ENCODE results near the gene TNS2.

The TNS2 gene

DNA sequence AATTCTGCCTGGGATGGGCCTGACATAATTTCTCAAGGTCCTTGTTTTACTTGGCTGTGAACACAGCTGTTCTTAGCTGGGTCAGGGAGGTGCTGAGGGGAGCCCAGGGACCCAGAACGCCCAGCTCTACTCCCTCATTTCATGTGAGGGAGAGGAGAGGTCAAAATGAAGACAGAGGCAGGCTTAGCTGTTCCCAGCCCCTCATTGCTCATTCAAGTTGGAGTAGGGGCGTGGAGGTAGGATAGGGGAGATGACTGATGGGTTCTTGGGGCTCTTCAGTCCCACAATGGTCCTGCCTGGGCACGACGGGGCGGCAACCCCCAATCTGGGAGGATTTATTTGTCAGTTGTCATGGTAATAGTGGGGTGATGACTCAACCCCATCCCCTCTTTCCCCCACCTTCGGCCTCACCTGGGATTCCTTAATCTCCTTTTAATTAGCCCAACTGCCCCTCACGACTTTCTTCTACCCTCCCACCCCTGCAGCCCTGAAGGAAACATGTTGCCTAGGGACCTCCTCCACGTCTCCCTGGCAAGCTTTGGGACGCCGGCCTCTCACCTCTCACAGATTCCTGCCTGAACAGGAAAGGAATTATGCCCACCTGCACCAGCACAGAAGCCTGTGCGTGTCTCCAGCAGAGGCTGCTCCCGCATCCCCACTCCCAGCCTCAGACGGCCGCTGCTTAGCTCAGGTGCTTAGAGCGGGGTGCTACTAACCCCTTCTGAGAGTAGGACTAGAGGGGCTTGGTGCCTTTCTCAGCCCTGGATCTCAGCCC, 19.1 kb downstream of the TNS2 start:
- no peak for DNase-seq

DNA sequence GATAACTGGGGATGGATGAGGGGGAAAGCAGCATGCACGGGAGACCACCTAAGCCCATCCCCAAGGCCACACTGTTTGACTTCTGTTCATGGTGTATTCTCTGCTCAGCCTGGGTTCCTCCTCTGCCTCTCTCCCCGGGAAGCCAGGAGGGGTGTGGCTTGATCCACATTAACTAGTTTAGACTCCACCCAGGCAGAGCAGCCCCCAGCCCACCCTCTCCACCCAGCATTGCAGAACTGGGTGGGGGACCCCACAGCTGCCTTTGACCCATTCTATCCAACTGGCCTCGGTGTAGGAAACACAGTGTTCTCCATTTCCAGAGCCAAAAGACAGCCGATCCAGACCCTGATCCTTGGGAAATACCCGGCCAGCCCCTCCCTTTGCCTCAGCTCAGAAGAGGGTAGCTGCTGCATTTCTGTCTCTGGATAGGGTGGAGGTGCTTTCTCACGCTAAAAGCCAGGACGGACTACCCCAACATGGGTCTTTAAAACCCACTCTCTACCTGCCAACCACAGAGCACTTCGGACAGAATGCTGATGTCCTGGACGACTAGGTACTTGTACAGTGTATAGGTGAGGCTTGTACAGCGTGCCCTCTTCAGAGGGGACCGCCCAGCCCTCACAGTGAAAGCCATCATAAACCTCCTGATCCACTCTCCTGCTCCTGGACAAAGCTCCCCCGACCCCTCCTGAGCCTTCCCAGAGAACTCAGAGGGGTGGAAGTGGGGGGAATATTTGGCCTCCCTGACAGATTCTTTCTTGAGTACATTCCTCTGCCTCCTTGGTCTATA, 20.0 kb downstream of the TNS2 start:
- no peak for DNase-seq

DNA sequence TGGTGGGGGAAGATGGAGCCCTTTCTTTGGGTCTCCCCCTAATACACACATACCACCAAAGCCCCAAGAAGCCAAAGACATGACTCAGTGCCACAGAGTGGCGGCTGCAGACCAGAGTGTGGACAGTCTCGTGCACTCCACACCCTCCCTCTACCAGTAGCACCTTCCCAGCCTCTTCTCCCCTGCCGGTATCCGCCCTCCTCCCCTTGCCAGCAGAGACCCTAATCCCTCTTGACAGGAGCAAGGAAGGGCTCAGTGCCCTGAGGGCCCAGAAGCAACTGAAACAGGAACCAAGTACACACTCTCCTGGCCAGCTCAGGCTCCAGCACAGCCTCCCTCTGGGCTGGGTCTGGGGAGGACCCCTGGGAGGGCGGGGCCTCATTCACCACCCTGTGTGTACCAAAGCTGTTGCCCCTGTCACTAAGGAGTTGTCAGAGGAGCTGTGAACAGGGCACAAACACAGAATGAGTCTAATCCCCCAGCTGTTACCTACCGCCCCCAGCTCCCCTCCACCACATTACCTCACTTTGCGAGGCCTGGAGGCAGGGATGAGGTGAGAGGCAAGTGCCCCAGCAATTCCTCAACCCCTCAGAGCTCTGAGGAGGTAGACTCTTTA, 21.1 kb downstream of the TNS2 start:
- DNase-seq = no peak

DNA sequence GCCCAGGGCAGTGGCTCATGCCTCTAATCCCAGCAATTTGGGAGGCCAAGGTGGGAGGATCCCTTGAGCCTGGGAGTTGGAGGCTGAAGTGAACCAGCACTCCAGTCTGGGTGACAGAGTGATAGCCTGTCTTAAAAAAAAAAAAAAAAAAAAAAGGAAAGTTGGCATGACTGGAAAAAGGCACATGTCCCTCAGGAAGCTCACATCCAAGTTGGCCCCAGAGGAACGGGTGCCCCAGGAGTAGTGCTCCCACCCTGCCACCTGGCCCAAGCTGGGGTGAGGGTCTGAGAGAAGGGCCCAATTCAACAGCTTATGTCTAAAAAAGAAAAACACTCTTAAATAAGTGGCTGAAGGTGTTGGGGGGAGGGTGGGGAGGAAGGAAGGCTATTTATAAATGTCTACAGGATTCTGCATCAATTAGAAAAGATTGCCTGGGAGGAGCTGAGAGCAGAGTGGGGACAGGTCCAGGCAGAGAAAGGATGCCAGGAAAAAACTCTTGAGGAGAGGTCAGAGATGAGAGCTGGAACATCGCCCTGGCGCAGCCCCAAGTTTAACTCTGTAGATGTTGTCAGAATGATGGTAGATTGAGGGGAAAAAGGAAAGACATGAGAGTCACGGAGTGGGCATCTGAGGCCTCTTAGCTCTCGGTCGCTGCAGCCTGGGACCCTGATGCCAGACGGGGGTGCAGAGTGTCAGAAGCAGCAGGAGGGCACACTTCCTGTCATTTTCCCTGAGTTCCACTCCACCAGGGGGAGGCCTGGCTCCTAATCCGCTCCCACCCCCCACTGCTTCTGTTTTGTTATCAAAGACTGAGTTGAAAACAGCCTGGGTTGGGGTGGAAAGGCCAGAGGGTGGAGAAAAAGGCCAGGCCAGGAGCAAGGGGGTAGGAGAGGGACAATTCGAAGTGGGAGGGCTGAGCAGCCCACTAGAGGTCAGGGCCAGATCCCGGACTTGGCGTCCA, 22.0 kb downstream of the TNS2 start:
- DNase-seq = no peak

DNA sequence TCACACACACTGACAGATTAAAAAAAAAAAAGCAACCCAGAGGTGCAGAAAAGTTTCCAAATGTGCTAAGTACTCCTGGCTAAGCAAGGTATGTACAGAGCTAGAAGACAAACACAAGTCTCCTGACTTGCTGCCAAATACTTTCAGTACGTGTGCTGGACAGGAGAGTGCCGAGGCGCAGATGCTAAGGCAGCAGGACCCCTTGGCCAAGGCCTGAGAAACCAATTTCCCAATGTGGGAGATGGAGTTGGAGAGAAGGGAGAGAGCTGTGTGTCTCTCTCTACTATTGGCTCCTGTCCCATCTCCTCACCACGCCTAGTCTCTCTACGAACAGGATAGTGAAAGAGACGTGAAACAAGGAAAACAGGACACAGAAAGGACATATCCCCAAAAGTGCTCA, 24.0 kb downstream of the TNS2 start:
- no peak for DNase-seq

DNA sequence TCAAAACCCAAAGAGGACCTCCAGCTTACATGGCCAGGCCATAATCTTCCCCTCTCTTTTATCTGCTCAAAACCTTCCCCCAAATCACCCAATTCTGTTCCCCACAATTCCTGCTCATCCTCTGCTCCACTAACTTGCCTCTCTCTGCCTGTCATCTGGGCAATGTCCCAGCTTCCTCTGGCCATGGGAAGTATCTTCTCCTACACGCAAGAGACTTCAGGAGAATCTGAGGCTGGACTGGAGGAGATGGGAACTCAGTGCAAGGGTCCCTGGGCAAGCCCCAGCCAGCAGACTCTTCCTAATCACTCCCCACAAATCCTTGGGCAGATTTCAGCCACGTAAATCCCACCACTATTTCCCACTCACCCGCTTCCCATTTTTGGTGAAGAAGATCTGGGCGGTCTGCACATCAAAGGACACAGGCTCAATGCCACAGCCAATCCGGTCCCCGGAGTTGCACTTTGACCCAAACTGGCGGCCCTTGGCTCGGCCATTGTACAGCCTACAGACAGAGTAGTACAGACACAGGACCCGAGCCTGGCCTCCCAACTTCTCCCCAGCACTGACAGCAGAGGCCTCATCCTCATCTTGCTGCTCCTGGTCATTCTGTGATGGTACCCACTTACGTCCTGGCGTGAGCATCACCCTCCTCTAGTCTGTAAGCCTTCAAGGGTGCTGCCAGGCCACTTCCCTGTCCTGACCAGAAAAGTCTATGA, 24.6 kb downstream of the TNS2 start:
- no peak for DNase-seq

DNA sequence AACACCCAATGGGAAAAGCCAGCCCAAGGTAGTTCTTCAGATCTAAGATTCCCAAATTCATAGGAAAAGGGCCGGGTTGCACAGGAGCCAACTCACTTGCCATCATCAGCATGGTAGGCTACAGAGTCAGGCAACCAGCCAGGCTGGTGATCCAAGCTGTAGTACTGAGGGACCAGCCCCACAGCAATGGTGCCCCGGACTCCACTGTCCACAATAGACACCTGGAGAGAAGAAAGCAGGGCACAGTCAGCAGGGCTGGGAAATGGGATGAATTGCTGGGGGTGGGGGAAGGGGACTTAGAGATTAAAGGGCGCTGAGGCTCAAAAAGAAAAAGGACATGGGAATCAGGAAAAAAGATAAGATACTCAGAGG, 25.1 kb downstream of the TNS2 start:
- DNase-seq = no peak

DNA sequence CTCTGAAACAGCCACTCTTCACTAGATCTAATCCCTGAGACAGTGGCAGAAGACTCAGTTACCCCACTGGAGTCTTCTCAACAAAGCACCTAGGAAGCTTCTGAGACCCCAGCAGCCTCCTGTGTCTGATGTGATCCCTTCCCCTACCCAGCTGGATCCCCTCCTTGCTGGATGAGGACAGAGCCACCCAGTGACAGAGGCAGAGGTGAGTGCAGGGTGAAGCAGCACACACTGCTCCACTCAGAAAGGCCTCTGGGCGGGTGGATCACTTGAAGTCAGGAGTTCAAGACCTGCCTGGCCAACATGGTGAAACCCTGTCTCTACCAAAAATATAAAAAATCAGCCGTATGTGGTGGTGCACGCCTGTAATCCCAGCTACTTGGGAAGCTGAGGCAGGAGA, 26.6 kb downstream of the TNS2 start:
- DNase-seq = no peak

DNA sequence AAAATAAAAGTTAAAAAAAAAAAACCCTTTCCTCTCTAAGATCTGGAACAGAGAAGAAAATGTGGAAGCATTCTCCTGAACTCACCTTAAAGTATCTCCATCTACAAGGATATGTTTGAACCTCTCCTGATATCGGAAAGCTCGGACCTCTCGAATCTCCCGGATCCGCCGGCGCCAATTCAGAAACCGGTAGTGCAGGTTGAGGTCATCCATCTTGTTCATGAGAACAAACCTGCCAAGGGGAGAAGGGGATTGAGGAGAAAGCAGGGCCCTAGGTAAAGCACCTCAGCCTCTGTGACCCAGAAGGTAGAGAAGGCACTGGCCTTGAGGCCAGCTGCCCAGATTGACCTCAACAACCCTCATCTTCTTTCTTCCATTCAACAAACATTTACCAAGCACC, 27.2 kb downstream of the TNS2 start:
- no peak for DNase-seq

DNA sequence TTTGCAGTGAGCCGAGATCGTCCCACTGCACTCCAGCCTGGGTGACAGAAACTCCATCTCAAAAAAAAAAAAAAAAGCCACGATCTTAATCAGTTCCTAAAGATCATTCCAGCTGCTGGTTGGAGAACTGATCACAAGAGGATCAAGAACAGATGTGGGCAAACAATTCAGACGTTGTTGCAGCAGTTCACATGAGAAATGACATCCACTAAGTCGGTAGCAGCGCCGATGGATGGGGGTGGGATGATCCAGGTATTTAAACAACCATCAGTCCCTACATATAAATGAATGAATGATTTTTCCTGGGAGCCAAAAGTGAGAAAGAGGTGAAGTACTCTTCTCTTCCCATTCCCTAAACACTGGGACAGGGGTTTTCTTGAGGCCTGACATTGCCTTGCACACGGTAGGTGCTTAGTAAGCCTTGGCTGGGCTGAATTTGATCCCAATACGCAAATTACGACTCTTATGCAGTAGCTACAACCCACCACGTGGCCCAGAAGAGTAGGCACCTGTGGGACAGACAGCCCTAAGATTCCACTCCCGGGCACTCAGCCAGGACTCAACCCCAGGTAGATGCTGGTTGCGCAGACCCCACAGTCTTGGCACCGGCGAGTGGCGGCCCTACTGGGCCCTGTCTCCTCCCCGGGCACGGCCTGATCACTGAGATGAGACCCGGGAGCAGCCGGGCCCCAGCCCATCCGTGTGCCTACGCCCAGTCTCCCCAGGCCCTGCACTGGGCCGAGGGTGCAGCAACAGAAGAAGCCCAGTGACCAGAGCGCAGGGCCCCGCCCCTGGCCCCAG, 28.8 kb downstream of the TNS2 start:
- DNase-seq = no peak

DNA sequence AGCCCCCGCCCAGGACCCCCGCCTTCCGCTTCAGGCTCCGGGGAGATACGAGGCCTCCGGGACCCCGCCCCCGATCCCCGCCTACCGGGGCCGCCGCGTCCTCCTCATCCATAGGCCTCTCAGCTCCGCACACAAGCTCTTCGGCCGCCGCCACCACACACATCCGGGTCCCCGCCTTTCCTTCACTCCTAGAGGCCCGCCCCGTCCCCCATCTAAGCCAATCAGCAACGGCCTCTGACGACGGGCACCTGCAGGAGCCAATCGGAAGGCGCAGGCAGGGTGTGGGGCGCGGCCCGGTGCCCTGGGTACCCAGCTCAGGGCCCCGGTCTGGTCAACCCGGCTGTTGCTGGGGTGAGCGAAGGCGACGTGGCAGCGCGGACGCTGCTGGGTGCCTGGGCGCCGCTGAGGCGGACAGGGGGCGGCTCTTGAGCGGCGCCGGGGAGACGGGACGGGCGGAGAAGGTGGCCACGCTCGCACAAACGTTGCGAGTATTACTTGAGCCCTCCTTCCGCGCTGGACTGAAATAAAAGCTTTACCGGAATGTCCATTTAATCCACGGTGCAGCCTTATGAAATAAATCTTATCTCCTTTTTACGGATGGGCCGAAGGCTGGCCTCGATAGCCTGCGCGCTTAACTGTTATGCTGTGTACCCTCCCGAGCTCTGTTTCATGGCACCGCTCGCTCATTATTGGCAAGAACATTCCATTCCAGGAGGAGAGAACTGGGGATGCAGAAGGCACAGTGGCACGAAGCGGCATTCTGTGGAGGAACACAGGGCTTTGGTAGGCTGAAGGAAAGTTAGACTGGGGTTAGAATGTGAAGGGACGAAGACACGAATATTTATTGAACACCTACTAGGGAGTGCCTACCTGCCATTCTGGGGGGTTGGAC, 29.6 kb downstream of the TNS2 start, which contains the start of gene SPRYD3:
Gene SPRYD3, minus strand, starts transcription at position 165 of the 892 bp plus-strand sequence. Its CDS starts 57 bp downstream, at position 108.
- DNase-seq = peak; percentile 92

DNA sequence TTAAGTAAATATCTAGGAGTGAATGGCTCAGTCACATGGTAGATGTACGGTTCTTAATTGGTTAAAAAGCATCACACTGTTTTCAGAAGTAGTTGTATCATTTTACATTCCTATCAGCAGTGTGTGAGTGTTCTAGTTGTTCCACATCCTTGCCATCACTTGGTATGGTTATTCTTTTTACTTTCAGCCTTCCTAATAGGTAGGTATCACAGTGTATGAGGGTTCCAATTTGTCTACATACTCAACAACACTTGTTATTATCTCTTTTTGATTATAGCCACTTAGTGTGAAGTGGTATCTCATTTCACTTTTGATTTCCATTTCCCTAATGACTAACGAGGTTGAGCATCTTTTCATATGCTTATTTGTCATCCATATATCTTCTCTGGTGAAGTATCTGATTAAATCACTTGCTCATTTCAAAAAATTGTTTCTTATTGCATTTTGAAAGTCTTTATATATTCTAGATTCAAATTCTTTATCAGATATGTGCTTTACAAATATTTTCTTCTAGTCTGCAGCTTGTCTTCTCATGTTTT, 32.8 kb downstream of the TNS2 start:
- no peak for DNase-seq

DNA sequence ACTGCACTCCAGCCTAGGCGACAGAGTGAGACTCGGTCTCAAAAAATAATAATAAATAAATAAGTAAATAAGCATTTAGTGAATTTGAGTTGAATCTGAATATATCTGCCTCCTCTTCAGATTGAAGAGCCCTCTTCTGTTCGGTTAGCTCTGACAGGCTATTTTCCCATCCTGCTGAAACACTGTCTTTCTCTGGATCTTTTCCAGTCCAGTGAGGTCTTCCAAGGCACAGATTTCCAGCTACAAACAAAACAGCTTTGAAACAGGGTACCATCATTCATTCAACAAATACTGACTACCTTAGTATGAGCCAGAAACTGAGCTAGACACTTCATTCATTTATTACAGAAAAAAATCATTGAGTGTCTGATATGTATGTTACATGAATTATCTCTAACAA, 36.5 kb downstream of the TNS2 start:
- no peak for DNase-seq

DNA sequence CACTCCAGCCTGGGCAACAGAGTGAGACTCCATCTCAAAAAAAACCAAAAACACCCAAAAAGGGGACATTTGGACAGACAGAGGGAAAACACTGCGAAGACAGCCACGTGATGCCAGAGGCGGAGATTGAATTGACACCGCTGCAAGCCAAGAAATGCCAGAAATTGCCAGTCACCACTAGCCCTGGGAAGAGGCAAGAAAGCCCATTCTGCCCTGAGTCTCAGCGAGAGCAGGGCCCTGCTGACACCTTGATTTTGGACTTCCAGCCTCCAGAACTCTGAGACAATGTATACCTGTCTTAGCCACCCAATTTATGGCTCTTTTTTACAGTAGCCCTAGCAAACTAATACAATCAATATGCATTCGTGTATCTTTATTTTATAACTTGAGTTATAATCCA, 40.2 kb downstream of the TNS2 start:
- no peak for DNase-seq

DNA sequence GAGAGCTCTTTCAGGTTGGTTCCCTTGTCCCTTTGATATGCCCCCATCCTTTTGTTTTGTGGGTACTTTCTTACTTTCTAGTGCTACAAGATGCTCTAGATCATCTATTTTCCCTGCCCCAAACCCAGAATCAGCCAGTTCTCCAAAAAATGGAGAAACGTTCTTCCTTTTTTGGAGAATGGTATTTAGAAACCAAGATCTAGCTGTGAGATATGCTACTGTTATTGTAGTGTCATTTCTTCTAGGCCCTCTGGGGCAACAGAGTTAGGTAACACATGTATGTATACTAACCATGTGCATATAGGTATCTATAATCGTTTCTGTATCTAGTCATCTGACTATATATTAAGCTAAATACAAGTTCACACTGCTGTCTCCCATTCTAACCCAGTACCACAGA, 40.7 kb downstream of the TNS2 start:
- no peak for DNase-seq

DNA sequence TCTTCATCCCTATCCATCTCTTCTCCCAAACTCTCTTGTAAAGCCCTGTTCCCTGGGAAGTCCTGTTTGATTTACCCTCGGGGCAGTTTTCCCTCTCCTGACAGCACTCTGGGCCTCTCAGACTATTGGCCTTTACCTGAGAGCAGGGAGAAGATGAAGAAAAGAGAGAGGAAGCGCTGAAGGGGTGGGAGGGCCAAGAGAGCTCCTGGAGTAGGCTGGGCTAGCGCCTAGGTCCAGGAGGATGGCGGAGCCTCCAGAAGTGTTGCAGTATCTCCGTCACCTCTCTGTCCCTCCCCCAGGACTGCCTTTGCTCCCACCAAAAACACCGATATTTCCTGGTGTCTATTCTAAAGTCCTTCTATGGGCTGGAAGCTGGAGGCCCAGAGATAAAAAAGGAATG, 41.9 kb downstream of the TNS2 start:
- no peak for DNase-seq

DNA sequence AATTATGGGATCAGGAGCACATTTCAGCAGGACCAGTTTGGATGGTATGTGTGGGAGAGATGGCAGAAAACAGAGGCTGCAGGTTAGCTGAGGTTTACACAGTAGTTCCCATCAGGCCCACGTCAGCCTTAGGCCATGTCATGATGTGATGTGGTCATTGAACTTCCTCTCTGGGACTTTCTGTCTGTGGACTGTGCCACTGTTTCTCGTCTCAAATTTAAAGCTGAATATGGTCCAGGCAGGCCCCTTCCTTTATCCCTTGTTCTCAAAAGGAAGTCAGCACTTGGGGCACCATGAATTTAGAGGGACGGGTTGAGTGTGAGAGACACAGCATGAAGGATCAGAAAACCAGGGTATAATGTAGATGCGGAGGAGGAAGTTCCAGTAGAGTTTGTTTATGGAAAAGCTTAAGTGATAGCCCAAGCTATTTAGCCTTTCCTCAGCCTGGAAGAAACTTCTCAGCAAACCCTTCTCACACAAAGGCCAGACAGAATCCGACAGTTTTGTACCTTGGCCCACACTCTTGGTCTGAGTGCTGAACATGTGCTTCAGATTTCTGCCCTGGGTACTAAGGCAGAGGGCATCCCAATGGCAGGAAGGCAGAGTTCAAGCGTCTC, 44.0 kb downstream of the TNS2 start:
- DNase-seq = no peak

DNA sequence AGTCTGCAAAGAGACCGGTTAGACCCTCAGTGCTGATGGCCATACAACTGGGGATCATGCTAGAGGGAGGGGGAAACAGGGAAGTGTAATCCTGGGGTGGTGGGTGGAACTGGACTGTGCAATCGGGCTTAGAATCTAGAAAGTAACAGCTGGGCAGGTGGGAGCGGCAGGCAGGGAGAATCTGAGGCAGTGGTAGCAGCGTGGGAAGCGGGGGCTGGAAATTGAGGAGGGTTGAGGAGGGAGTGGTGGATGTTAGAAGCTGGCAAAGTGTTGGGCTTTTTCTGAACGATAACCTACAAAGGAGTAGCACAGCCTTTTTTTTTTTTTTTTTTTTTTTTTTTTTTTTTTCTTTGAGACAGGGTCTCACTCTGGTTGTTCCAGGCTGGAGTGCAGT, 44.5 kb downstream of the TNS2 start:
- no peak for DNase-seq
